Muscle of leg (tissue), 11 donors: Measurements from ENCODE around the gene RYR1. TPM values are rescaled to one million over a fixed set of nuclear protein-coding genes. Genes with fewer than 3 reads are reported as not detected.
"Not testable (repeated sequence)": the region's sequence is repeated elsewhere in the genome, so short reads cannot be mapped to it uniquely, and the experiment has no call there.

Experiments
- DNase-seq: peaks from one replicate; pipeline ENCODE4 v3.0.0; 2013
- H3K27ac ChIP-seq: one replicate; pipeline ENCODE4 v1.5.1; 2013; ENCODE audit warnings: mild to moderate bottlenecking, low read length, control low read depth
- H3K27me3 ChIP-seq: one replicate; pipeline ENCODE4 v1.6.1; 2013; ENCODE audit warnings: low read length; ENCODE audit not compliant: control insufficient read depth, insufficient read depth
- H3K36me3 ChIP-seq: one replicate; pipeline ENCODE4 v1.6.1; 2013; ENCODE audit warnings: low read length; ENCODE audit not compliant: control insufficient read depth, insufficient read depth
- H3K4me1 ChIP-seq: one replicate; pipeline ENCODE4 v1.6.1; 2013; ENCODE audit warnings: low read length; ENCODE audit not compliant: control insufficient read depth, insufficient read depth
- H3K4me3 ChIP-seq: one replicate; pipeline ENCODE4 v1.5.1; 2013; ENCODE audit warnings: low read length, control low read depth
- H3K9me3 ChIP-seq: replicated peaks from 2 replicates; pipeline ENCODE4 v1.6.1; 2013; ENCODE audit warnings: low read depth, low read length; ENCODE audit not compliant: control insufficient read depth
- WGBS: methylation state at CpG from one replicate; pipeline ENCODE4 v1.1.5; 2013; ENCODE audit warnings: missing lambda C conversion rate; ENCODE audit not compliant: insufficient coverage; 5-methylcytosine and 5-hydroxymethylcytosine counted together
- polyA plus RNA-seq, 8 donors: library from polyadenylated mRNA; unstranded; fragments of 120-200 nt; gene quantifications; one replicate each; pipeline versions ENCODE4 v1.2.1 to v1.2.3, GENCODE V29; 2013; ENCODE audit warnings: inconsistent platforms in 1 of 8, low replicate concordance in 1 of 8; ENCODE audit not compliant: insufficient read length in 8 of 8, insufficient read depth in 1 of 8
- total RNA-seq: library from RNA; stranded (reverse); fragments of 120-200 nt; gene quantifications from one replicate; pipeline ENCODE4 v1.2.4, GENCODE V29; 2013

RYR1 gene
- total and polyA plus RNA-seq, 9 donors: 145 to 817 (median 491) TPM

DNA sequence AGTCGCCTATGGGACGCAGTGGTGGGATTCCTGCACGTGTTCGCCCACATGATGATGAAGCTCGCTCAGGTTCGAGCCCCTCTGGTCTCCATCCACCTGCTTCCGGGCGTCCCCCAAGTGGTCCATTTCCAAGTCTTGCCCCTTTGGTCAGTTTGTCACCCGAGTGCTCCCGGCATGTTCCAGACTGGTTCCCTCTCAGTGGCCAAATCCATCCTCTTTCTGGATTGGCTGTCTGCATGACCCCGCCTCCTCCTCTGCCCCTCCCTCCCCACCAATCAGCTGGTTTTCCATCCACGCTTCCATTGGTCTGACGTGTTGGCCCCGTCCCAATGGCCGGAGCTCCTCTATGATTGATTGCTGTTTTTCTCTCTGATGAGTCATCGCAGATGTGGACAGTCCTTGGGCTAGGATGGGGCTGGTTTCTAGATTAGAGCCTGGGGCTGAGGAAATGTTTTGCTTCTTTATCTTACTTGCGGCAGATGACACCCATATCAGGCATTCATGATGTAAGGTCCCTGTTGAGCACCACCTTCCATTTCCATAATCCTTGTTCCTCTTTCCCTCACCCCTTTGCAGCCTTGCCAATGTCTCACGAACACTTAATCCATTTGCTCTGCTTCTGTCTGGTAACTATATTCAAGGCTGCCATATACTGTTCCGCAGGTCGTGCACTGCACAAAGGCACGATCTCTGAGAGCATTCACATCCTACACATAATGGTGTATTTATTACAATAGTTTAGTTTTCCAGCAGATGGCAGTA is 110.5 kb downstream of the RYR1 start:
- H3K36me3 ChIP-seq: peaks cover 48% of the 10 kb centered on the region
- DNase-seq: peak; percentile 71
- H3K9me3 ChIP-seq: no peaks in the 10 kb centered on the region
- H3K4me1 ChIP-seq: no peaks in the 10 kb centered on the region
- no peak overlapping the region for H3K4me3 ChIP-seq
- H3K27me3 ChIP-seq: peaks cover 2% of the 10 kb centered on the region
- no peak overlapping the region for H3K27ac ChIP-seq
- 71% methylated on average over 11 of the region's 21 CpGs for WGBS

DNA sequence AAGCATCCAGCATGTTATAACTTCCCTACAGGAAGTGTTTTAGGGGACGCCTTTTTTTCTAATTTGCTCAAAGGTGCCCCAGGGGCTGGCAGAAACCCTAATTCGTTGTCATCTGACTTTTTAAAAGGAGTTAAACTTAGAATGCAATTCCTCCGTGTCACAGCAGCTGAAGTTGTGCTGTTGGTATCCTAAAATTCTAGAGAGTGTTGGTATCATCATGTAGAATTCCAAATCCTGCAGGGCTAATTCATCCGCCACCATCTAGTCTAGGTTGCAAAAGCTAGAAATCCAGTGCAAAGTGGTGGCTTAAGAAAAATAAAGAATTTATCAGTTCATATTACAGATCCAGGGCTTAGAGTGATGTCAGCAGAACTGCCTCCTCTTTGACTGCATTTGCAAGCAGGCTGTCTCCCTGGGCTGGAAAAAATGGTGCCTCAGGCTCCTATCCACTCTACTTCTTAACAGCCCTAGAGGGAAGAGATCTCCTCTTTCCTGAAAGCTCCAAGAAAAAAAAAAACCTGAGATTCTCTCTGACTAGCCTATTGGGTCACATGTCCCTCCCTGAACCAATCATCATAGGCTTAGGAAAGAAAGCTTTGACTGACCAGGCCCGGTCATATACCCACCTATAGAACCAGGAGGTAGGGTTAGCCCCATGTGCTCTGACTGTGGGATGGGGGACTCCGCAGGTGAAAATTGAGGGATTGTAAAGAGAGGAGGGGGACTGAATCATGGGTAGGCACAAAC is 111.3 kb downstream of the RYR1 start:
- Histone ChIP-seq H3K27ac (no peak overlapping the region), H3K4me3 (no peak overlapping the region), H3K27me3 (peaks cover 2% of the 10 kb centered on the region), H3K4me1 (no peaks in the 10 kb centered on the region), H3K36me3 (peaks cover 50% of the 10 kb centered on the region), H3K9me3 (no peaks in the 10 kb centered on the region)
- no peak for DNase-seq
- WGBS: 39% methylated on average over 3 of the region's 6 CpGs

DNA sequence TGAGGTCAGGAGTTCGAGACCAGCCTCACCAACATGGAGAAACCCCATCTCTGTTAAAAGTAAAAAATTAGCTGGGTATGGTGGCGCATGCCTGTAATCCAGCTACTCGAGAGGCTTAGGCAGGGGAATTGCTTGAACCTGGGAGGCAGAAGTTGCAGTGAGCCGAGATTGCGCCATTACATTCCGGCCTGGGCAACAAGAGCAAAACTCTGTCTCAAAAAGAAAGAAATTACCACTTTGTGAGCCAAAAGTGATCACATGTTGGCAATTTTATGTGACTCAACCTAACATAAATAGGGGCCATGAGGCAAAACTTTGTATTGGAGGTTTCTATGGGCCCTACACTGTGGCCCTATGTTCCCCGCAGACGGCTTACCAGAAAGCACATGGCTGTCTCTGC is 112.1 kb downstream of the RYR1 start:
- H3K36me3 ChIP-seq: peaks cover 50% of the 10 kb centered on the region

DNA sequence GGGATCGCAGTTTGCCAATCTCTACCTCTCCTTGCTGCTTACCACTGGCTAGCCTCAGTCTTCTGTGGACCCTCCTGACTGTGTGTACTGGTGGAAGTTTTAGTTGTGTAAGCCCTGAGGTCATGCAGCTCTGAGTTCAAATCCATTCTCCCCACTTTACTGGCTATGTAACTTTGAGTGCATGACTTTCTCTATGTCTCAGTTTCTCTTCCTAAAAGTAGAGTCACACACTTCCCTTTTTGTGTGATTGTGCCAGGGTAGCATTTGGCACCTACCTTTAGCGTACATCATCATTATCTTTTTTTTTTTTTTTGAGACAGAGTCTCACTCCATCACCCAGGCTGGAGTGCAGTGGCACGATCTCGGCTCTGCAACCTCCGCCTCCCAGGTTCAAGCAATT is 113.9 kb downstream of the RYR1 start:
- Histone ChIP-seq H3K27ac (no peak overlapping the region), H3K9me3 (no peaks in the 10 kb centered on the region), H3K4me3 (no peak overlapping the region), H3K4me1 (no peaks in the 10 kb centered on the region), H3K27me3 (peaks cover 2% of the 10 kb centered on the region), H3K36me3 (peaks cover 53% of the 10 kb centered on the region)
- 67% methylated on average over 1 of the region's 5 CpGs for WGBS
- no peak for DNase-seq

More for the DNA sequence above, 112.1 kb downstream of the RYR1 start:
- H3K27ac ChIP-seq: no peak overlapping the region
- no peaks in the 10 kb centered on the region for H3K9me3 ChIP-seq
- DNase-seq: no peak
- H3K4me3 ChIP-seq: no peak overlapping the region
- WGBS: 95% methylated on average over 6 of the region's 8 CpGs
- H3K4me1 ChIP-seq: no peaks in the 10 kb centered on the region
- peaks cover 2% of the 10 kb centered on the region for H3K27me3 ChIP-seq

DNA sequence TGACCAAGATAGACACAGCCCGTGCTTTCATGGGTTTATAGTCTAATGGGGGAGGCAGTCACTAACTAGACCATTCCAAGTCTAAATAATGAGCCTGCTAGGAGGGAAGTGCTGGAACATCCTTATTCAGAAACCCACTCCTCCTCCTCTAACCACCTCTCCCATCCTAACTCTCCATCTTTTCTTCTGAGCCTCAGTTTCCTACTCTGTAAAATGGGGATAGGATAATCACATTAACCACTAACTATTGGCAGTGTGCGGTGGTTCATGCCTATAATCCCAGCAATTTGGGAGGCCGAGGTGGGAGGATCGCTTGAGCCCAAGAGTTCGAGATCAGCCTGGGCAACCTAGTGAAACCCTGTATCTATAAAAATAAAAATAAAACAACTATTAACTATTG is 115.6 kb downstream of the RYR1 start:
- H3K27ac ChIP-seq: no peak overlapping the region
- no peak for DNase-seq
- H3K4me1 ChIP-seq: no peaks in the 10 kb centered on the region
- H3K9me3 ChIP-seq: no peaks in the 10 kb centered on the region
- WGBS: no CpG with 5 or more reads among the region's 5 CpGs
- H3K36me3 ChIP-seq: peaks cover 53% of the 10 kb centered on the region
- no peaks in the 10 kb centered on the region for H3K27me3 ChIP-seq
- no peak overlapping the region for H3K4me3 ChIP-seq

DNA sequence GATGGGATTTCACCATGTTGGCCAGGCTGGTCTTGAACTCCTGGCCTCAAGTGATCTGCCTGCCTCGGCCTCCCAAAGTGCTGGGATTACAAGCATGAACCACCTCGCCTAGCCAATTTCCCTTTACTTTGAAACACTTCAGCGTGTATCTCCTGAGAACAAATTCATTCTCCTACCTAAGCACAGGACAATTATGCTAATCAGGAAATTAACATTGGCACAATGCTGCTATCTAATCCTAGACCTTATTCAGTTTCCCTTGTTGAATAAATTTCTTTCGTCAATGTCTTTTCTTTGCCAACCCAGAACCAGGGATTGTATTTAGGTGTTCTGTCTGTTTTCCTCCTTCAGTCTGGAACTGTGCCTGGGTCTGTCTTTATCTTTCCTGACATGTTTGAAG is 116.5 kb downstream of the RYR1 start:
- DNase-seq: no peak
- H3K9me3 ChIP-seq: no peaks in the 10 kb centered on the region
- 69% methylated on average over 2 of the region's 4 CpGs for WGBS
- no peak overlapping the region for H3K27ac ChIP-seq
- H3K36me3 ChIP-seq: peaks cover 49% of the 10 kb centered on the region
- H3K4me1 ChIP-seq: no peaks in the 10 kb centered on the region
- no peaks in the 10 kb centered on the region for H3K27me3 ChIP-seq
- no peak overlapping the region for H3K4me3 ChIP-seq

DNA sequence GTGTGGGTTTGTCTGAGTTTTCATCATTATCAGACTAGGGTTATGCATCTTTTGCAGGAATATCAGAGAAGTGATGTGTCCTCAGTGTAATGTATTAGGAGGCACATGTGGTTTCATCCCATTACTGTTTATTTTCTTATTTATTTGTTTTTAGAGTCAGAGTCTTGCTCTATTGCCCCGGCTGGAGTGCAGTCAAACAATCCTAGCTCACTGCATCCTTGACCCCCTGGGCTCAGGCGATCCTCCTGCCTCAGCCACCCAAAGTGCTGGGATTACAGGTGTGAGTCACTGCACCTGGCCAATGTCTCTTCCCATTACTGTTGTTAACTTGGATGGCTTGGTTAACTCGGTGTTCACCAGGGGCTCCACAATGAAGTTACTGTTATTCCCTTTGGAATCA is 116.9 kb downstream of the RYR1 start:
- no peak overlapping the region for H3K27ac ChIP-seq
- no peak for DNase-seq
- WGBS: no CpG with 5 or more reads among the region's 3 CpGs
- no peak overlapping the region for H3K4me3 ChIP-seq
- H3K36me3 ChIP-seq: peaks cover 49% of the 10 kb centered on the region
- H3K4me1 ChIP-seq: no peaks in the 10 kb centered on the region
- H3K9me3 ChIP-seq: no peaks in the 10 kb centered on the region
- H3K27me3 ChIP-seq: no peaks in the 10 kb centered on the region

DNA sequence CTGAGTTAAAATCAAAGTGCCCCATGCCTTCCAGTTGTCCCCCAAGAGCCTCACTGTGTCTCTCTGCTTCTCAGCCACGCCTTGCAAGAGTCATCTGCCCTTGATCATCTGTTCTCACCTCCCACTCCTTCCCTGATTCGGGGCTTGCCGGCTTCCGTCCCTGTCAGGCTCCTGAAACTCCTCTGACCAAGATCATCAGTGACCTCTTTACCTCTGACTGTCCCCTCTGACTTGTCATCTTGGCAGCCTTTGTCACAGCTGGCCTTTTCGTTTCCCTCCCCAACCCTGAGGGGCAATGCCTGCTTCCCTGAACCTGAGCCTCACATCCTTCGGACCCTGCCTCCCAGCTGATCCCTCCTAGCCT is 117.9 kb downstream of the RYR1 start:
- H3K27me3 ChIP-seq: no peaks in the 10 kb centered on the region
- no peak overlapping the region for H3K27ac ChIP-seq
- WGBS: 67% methylated on average over 6 of the region's 6 CpGs
- no peaks in the 10 kb centered on the region for H3K9me3 ChIP-seq
- no peaks in the 10 kb centered on the region for H3K4me1 ChIP-seq
- H3K36me3 ChIP-seq: peaks cover 43% of the 10 kb centered on the region
- no peak overlapping the region for H3K4me3 ChIP-seq
- no peak for DNase-seq

DNA sequence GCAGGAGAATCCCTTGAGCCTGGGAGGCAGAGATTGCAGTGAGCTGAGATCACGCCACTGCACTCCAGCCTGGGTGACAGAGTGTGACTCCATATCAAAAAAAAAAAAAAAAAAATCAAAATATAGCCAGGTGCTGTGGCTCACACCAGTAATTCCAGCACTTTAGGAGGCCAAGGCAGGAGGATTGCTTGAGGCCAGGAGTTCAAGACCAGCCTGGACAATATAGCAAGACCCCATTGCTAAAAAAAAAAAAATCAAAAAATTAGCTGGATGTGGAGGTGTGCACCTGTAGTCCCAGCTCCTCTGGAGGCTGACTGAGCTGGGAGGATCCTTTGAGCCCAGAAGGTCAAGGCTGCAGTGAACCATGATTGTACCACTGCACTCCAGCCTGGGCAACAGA is 119.7 kb downstream of the RYR1 start:
- H3K4me3 ChIP-seq, H3K4me1 ChIP-seq, DNase-seq, H3K9me3 ChIP-seq, H3K27ac ChIP-seq, H3K27me3 ChIP-seq: not testable (repeated sequence)
- WGBS: no CpG with 5 or more reads among the region's 1 CpG
- peaks cover 46% of the 10 kb centered on the region for H3K36me3 ChIP-seq

DNA sequence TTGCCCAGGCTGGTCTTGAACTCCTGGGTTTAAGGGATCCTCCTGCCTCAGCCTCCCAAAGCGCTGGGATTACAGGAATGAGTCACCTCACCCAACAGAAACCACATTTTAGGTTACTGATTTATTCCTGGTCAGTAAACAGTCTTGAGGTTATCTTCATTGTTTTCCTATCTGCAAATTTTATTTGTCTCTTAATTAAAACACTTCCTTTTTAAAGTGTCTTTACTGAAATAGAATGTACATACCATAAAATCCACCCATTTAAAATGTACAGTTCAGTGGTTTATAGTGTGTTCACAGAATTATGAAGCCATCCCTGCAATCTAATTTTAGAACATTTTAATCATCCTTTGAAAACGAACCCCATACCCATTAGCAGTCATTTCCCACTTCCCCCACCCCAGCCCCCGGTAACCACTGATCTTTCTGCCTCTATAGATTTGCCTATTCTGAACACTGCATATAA is 121.2 kb downstream of the RYR1 start:
- Histone ChIP-seq H3K9me3 (no peaks in the 10 kb centered on the region), H3K27me3 (no peaks in the 10 kb centered on the region), H3K27ac (no peak overlapping the region), H3K4me1 (no peaks in the 10 kb centered on the region), H3K4me3 (no peak overlapping the region), H3K36me3 (peaks cover 39% of the 10 kb centered on the region)
- no peak for DNase-seq
- no CpG with 5 or more reads among the region's 3 CpGs for WGBS
